ENCODE results near the gene CDYL. TPM values are rescaled to one million over a fixed set of nuclear protein-coding genes. Genes with fewer than 3 reads are reported as not detected.

CDYL gene
- total and polyA plus RNA-seq, 10 donors, result 6.8 to 48.4 (median 35.3) TPM

- WGBS, 5 donors, result 68 to 83% (median 71%) methylated on average over 9 to 14 of the region's 14 CpGs
- TF ChIP-seq, protein P1, sequence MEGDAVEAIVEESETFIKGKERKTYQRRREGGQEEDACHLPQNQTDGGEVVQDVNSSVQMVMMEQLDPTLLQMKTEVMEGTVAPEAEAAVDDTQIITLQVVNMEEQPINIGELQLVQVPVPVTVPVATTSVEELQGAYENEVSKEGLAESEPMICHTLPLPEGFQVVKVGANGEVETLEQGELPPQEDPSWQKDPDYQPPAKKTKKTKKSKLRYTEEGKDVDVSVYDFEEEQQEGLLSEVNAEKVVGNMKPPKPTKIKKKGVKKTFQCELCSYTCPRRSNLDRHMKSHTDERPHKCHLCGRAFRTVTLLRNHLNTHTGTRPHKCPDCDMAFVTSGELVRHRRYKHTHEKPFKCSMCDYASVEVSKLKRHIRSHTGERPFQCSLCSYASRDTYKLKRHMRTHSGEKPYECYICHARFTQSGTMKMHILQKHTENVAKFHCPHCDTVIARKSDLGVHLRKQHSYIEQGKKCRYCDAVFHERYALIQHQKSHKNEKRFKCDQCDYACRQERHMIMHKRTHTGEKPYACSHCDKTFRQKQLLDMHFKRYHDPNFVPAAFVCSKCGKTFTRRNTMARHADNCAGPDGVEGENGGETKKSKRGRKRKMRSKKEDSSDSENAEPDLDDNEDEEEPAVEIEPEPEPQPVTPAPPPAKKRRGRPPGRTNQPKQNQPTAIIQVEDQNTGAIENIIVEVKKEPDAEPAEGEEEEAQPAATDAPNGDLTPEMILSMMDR (IDR thresholded peaks at IDR 0.05 in 8 of 11, conservative IDR thresholded peaks at IDR 0.05 in 3 of 11), result no peak
- TF ChIP-seq POLR2AphosphoS5 (IDR thresholded peaks at IDR 0.05), result no peak
- TF ChIP-seq POLR2A (IDR thresholded peaks at IDR 0.05), result no peak
- no peaks in the 10 kb centered on the region for H3K9me3 ChIP-seq
- H3K27ac ChIP-seq, result no peak overlapping the region
- H3K4me3 ChIP-seq, result no peak overlapping the region
- H3K4me1 ChIP-seq, result peaks cover 0 to 44% (median 17%) of the 10 kb centered on the region in 6 donors
- no peak for DNase-seq
- intact Hi-C loops (cut with DNase I; ENCODE audit: low total_unique reads), result no loop called here
- no peaks in the 10 kb centered on the region for H3K27me3 ChIP-seq (replicated peaks in 1 of 7)
- H3K36me3 ChIP-seq, result peaks cover 0 to 32% (median 0%) of the 10 kb centered on the region in 6 donors
Observed at GRCh38 chr6:4914420-4915159, 138.4 kb downstream of the CDYL start.

DNA sequence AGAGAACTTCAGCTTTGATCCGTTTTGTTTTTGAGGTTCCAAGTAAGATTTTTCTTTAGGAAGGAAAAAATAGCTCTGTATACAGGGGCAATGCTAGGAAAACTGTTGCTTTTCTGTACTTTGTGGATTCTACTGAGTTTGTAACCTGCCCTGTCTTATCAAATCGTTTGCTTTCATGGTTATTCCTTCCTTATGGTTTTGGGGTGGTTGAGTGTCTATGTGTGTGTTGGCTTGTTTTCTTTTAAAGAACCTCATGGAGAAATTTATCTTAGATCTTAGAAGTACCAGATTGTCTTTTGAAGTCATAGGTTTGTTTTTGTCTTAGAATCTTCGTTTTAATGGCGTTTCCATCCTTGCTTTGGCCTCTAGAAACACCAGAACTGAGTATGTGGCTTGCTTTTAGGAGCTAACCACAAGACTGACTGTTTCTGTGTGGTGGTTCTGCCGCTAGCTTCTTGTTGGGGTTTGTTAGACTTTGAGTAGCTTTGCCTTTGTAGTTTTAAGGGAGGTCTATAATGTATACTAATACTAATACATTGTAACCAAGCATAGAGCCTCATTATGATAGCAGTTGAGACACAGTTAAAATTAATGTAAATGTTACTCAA lies 140.9 kb downstream of the CDYL start:
- Histone ChIP-seq H3K4me1 (peaks cover 0 to 49% (median 19%) of the 10 kb centered on the region in 6 donors), H3K27ac (no peak overlapping the region), H3K27me3 (replicated peaks in 1 of 7) (no peaks in the 10 kb centered on the region), H3K4me3 (no peak overlapping the region), H3K9me3 (no peaks in the 10 kb centered on the region), H3K36me3 (peaks cover 0 to 13% (median 0%) of the 10 kb centered on the region in 6 donors)
- WGBS, 5 donors, result 46 to 71% (median 55%) methylated on average over 5 of the region's 5 CpGs
- no peak for TF ChIP-seq POLR2A (IDR thresholded peaks at IDR 0.05)
- TF ChIP-seq, protein P1 (IDR thresholded peaks at IDR 0.05 in 8 of 11, conservative IDR thresholded peaks at IDR 0.05 in 3 of 11), result no peak
- no peak for TF ChIP-seq POLR2AphosphoS5 (IDR thresholded peaks at IDR 0.05)
- intact Hi-C loops (cut with DNase I; ENCODE audit: low total_unique reads), result no loop called here
- DNase-seq, result no peak

DNA sequence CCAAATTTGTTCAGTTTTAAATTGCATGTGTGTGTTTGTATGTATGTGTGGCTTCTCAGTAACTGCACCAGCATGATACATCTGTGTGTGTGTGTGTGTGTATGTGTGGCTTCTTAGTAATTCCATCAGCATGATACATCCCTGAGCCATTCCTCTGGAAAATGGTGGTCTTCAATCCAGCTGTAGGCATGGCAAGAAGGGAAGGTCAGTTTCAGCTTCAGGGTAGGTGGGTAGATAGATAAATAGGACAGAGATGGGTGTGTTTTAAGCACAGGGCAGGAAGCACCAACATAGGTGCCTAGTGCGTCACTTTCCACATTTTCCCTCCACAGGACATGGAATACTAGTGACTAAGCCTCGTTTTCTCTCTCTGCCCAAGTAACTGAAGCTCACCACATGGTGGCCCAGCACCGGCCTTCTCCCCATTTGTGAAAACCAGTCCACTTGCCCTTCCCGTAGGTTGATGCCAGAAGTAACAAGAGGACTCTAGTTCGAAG lies 144.8 kb downstream of the CDYL start:
- no peak for DNase-seq
- WGBS, 5 donors, result 93 to 96% (median 95%) methylated on average over 5 of the region's 5 CpGs
- intact Hi-C loops (cut with DNase I; ENCODE audit: low total_unique reads), result no loop called here

More for the DNA sequence above, 144.8 kb downstream of the CDYL start:
- Histone ChIP-seq H3K36me3 (peaks cover 0 to 1% (median 0%) of the 10 kb centered on the region in 6 donors), H3K4me3 (no peak overlapping the region), H3K4me1 (peaks cover 0 to 34% (median 13%) of the 10 kb centered on the region in 6 donors), H3K27ac (no peak overlapping the region), H3K9me3 (no peaks in the 10 kb centered on the region), H3K27me3 (replicated peaks in 1 of 7) (no peaks in the 10 kb centered on the region)
- TF ChIP-seq, protein P1 (IDR thresholded peaks at IDR 0.05 in 8 of 11, conservative IDR thresholded peaks at IDR 0.05 in 3 of 11), result no peak
- TF ChIP-seq POLR2A (IDR thresholded peaks at IDR 0.05), result no peak
- TF ChIP-seq POLR2AphosphoS5 (IDR thresholded peaks at IDR 0.05), result no peak
